ENCODE measurements around the gene RAB3C.
A peak's percentile ranks its signal among the peaks of the same experiment; 100 is the strongest.

The RAB3C gene

DNA sequence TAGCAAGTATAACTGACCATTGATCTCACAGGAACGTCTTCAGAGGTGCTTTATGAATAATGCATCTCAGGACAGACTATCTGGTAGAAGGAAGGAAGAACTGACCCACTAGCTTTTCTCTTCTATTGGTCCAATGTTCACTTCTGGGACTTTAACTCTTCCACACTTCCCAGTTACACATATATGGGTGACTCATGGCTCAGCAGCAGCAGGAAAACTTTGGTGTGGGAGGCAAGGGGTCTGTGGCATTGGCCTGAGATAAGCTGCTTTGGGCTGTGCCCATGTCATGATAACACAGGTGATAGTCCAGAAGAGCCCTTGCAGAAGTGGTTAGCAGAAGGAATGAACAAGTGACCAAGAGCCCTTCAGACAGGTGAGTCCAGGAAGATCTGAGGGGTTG lies 148.8 kb downstream of the RAB3C start:
- DNase-seq (ENCODE audit: low spot score): no peak

DNA sequence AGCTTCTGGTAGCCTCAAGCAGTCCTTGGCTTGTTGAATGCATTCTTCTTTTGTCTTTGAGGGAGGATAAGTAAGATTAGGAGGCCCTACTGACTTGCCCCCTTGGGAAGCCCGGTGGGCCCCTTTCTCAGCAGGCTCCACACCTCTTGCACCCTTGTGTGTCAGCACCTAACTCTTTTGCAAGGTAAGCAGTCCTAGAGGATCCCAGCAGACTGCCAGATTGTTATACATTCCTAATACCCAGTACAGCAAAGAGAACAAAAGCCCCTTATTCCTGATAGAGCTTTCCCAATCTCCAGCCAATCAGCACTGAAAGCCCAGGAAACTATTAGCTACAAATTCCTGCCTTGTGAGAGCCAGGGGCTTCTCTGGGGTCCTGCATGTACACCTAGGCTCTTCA lies 152.8 kb downstream of the RAB3C start:
- no peak for DNase-seq (ENCODE audit: low spot score)

DNA sequence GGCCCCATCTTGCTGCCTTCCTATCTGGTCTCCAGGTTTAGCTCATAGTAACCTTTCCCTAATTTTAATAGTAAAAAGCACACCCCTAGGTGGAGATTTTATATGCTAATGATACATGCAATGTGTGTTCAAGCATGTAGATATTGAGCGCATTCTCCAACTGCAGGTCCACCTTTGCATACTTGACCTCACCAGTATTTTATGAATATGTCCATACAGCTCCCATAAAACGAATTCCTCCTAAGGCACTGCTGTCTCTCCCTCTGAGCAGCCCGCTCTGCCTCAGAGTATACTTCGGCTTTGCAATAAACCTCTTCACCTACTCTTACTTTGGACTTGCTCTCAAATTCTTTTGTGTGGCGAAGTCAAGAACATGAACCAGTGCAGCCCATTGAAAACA lies 153.3 kb downstream of the RAB3C start:
- no peak for DNase-seq (ENCODE audit: low spot score)

DNA sequence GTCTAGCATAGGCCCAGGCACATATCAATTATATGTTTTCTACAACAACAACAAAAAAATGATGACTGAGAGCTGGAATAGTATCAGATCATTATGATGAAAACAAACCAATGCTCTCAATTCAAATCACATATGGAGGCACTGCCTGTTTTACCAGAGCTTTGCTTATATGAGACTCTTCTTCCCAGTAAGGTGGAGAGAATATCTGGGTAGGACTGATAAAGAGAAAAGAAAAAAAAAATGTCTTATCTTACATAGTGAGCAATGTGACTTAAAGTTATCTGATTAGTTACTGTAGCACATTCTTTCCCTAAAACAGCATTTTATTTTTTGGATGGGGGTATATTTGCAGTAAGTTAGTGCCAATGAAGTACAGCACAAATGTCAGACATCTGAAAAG lies 154.8 kb downstream of the RAB3C start:
- DNase-seq (ENCODE audit: low spot score): no peak

DNA sequence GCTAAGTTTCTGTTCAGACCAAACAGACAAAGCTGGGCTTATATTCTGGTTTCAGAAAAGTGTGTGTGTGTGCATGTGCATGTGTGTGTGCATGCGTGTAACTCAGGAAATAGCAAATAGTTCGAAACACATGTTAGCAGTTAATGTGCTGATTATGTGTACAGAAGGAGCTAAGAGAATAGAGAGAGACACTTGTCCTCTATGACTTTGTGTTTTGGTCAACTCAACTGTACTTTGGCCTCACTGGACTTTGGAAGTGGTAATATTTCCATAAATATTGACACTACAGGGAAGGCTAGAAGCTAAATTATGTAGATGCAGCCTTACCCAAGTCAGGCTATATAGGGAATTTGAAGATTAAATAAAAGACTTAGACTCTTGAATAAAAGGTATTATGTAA lies 155.5 kb downstream of the RAB3C start:
- DNase-seq (ENCODE audit: low spot score): no peak

DNA sequence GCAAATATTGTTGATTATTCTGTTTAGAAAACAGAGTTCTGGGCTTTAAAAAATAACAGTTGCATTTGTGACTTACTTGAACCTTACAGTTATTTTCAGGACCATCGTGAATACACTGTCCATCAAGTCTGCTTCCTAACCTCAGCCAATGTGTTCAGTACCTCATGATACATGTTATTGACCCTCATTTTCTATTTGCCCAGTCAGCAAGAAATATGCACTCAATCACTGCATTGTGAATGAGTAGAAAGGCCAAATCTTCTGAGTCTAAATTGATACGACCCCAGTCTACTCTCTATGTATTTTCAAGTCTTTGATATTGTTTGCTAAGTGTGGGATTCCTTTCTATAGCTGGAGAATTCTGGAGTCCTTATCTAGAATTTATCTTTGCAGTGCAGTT lies 156.2 kb downstream of the RAB3C start:
- DNase-seq (ENCODE audit: low spot score): no peak

DNA sequence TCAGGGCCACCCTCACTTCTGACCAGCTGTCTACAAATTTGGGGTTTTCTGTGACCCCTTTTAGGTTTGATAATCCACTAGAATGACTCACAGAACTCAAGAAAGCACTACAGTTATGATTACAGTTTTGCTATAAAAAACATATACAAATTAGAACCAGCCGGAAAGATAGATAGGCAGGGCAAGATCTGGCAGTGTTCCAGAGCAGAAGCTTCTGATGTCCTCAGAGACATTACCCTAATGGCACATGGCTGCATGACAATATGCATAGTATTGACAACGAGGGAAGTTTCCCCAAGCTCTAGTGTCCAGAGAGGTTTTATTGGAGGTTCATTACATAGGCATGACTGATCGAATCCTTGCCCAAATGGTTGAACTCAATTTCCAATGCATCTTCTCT lies 158.1 kb downstream of the RAB3C start:
- DNase-seq (ENCODE audit: low spot score): no peak

DNA sequence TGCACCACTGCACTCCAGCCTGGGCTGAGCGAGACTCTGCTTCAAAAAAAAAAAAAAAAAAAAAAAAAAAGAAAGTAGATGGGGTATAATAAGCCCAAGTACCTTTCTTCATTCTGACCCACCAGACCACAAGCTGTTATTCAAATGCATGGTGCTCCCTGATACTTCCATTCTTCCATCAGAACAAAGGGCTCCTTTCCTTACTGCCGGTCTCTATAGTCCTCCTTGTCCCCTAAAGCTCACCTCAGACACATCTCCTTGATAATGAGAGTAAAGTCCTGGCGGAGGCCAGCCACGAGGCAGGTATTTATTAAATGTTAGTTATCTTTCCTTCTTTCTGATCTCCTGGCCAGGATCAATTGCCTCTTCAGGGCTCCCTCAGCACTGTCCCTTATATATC lies 162.5 kb downstream of the RAB3C start:
- no peak for DNase-seq (ENCODE audit: low spot score)

DNA sequence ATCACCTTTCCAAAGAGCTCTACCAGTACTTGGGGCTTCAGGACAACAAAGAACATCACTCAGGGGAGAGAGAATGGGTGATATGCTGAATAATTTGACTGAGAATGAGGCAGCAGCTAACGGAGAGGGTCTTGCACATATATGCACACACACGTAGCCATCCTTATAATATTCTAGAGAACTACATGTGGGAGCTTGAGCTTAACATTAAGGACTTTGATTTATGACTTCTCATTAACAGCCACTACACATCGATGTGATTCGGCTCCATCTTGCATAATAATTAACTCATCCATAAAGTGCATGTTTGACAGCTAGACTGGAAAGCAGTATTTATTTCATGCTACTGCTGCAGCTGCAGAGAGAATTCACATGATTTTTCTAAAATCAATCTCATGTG lies 163.4 kb downstream of the RAB3C start:
- DNase-seq (ENCODE audit: low spot score): no peak

DNA sequence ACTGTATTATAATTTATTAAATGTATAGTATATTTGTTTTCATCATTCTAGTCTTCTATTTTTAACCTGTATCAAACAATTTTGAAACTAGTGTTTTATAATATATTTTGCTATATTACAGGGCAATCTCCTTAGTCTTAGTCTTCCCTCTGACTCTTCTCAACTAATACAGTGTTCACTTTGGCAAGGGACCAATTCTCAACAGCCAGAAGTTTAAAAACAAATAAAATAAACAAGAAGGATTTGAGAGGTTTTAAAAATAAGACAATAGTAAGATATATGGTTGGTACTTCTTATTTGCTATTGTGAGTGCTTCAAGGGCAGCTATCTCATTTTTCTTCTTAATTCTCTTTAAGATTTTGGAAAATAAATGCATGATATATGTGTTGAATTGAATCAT lies 167.2 kb downstream of the RAB3C start:
- no peak for DNase-seq (ENCODE audit: low spot score)

DNA sequence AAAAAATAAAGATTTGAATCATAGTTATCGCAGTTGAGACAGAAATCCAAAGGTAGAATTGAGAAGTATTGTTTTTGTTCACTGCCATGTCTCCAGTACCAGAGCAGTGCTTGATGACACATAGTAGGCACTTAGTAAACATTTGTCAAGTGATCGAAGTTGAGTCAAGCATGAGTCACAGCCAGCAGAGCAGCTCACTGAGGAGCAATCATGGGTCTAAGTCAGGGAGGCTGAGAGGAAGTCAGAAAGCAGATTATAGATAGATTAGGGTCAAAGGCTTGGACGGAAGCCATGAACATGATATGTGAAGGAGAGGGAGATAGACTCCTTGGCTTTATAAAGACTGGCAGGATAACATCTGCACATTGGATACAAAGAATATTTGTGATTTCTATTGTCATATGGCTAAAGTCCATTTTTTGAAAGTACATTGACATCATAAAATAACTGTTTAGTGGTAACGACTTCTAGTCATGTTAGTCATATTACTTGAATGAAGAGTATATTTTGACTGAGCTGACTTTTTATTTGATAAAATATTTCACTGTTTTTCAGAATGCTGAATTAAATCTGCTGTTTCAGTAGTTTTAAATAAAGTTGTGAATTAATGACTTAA lies 168.5 kb downstream of the RAB3C start:
- peak; percentile 48 for DNase-seq (ENCODE audit: low spot score)

DNA sequence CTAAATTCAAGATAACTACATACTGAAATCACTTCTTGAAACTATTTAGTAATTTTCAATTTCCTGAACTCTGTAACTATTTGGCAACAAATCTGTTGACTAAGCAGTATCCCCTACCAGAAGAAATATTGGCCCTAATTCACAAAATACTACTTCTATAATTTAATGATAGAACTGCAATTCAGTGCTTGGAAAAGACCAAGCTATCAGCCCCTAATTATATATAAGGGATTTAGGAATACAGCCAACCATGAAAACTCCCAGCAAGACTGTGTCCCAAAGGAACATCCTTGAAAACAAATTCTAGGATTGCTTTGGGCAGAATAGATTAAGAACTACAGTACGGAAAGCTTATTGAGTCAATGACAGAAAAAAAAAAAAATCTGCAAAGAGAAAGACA lies 169.2 kb downstream of the RAB3C start:
- no peak for DNase-seq (ENCODE audit: low spot score)

DNA sequence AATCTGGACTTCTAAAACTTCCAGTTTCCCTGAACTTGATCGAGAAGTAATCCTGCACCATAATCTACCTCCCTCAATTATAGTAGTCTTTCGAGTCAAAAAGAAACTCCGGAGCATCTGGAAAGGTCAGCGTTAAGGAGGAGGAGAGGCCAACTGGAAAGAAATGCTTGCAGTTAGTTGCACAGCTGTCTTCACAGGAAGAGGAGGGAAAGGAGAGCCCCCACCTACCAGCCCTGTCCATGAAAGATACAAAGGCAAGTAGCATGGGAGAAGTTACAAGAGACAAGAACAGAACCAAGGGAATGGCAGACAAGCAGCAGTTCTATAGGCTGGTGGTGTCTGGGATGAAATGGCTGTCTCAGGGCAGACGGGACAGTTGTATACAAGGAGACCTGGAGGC lies 170.6 kb downstream of the RAB3C start:
- DNase-seq (ENCODE audit: low spot score): no peak

DNA sequence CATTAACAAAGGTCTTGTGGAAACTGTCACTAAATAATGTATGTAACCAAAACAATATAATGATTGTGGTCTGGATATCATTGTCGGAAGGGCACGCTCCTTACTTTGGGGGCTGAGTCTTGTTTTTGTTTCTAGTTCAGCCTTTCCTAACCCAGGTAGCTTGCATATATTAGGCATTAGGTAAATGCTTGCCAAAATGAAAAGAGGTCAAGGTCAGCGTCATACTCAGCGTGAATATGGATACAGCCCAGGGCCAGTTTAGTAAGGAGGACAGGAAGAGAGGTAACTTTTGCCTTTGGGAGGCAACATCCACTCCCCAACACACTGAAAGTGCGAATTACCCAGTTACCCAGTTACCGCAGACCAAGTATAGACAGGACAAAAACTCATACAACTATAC lies 171.4 kb downstream of the RAB3C start:
- no peak for DNase-seq (ENCODE audit: low spot score)

DNA sequence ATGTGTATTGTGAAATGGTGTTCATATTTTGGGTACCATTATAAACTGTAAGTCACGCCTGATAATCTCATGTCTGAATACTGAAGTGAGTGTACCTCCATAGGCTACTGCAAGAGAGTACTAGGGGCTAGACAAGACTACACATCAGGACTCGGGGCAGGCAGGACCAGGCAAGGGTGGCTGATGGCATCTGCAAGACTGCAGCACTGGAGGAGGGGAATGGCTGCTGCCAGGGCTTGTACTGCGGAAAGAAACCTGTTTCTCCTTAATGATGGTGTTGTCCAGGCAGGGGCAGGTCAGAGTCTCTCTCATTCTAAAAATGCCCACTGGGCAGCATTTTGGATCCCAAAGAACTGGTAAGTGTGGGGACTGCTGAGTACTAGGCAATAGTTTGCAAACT lies 172.5 kb downstream of the RAB3C start:
- no peak for DNase-seq (ENCODE audit: low spot score)

DNA sequence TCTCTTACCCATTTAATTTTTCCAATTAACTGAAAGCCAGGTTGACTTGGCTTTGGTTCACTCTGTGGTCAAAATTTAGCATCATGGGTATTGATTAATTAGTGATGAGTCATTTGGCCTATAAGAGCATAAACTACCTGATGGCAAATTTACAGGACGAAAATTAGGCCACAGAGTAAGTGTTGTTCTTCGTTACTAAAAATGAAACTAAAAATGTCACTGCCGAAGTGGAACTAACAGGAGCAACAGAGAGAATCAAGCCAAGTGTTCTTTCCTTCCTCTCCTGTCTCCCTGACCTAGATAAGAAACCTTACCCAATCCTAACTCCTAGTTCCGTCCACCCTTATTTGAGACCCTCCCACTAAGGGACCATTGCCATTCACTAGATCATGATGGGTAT lies 176.9 kb downstream of the RAB3C start:
- peak; percentile 42 for DNase-seq (ENCODE audit: low spot score)

DNA sequence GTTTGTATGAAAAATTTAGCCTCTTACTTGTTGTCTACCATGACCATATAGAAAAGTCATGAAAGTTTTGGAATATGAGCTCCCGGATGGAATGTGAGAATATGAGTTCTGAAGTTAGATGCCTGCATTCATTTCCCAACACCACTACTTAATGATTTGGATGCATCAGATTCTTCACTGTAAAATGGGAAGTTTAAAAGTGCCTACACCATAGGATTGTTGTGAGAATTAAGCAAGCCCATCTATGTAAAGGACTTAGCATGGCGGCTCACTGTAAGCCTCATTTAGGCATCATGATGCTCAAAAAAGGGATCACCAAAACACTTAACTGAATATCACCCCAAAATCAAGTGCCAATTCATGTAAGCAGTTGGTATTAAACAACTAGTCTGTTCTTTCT lies 177.3 kb downstream of the RAB3C start:
- DNase-seq (ENCODE audit: low spot score): no peak

DNA sequence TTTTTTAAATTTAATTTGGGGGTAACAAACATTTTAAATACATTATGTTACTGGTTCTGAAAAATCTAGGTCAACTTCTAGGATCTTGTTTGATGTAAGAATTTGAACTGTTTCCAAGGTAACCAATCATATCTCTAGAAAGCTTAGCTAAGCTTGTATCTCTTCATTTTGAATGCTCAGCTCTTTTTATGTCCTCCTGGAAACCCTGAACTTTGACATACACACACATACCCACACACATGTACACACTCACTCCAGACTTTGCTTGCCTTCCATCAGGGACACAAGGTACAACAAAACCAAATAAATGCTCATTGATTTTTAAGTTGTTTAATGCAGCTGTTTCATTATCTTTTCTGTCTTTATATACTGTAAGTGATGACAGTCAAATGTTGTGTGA lies 178.5 kb downstream of the RAB3C start:
- no peak for DNase-seq (ENCODE audit: low spot score)

DNA sequence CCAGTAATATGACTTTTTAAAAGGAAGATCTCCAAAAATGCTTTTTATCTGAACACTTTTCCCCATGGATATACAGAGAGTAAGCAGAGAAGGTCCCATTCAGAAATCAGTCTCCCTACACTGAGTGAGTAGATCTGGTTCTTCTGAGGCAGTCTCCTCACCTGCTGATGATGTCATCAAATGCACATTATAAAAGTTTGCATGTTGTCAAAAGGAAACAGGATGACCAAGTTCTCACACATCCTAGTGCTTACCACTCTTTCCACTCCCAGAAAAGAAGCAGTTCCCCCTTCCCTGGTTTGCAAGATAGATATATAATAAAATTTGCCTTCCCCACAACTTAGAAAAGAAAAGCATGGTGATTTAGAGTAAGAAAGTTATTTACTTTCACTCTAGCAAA lies 180.5 kb downstream of the RAB3C start:
- no peak for DNase-seq (ENCODE audit: low spot score)

DNA sequence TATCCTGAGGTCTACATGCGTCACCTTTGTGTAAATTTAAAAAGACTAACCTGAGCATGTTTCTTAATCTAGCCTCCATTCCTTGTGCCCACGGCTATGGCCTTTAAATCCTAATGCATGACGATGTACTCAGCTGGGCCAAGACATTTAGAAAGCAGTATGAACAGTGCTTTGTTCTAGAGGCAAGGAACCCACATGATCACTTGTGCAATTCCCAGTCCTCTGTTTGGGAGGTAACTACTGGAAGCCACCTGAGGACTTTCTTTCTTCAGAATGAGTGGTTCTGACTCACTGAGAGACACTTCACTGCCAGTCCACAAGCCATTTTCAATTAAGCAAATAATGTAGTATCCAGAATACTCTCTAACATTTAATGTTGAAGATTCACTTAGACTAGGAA lies 181.3 kb downstream of the RAB3C start:
- DNase-seq (ENCODE audit: low spot score): no peak

DNA sequence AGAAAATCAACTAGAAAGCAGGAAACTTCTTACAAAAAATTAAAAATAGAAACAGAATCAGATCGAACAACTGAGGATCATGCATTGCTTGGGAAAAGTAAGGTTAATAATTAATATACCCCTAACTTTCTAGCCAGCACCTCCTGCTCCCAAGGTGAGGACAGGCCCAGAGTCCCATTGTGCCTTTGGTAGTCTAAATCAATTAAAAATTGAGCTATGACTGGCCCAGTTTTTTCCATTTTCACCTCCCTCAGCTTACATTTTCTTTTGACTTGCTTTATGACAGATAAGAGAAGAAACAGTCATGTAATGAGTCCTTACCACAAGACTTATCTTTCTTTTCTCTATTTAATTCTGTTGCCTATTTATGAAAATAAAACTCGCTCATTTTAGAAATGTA lies 182.2 kb downstream of the RAB3C start:
- no peak for DNase-seq (ENCODE audit: low spot score)

DNA sequence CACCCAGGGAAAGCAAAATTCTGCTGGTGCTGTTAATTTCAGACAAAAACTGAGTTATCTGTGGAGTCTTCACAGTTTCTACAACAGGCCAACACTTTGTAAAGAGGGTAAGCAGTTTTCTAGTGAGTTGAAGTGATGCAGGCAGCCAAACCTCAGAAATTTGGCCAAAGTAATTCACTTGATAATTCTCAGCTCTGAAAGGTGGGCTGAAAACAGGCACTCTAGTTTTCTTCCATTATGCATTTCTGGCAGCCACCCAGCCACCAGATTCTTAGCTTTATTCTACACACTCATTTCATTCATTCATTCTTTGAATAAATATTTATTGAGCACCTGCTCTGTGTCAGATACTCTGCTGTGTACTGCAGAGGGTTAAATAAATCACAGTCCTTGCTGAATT lies 184.2 kb downstream of the RAB3C start:
- DNase-seq (ENCODE audit: low spot score): no peak

DNA sequence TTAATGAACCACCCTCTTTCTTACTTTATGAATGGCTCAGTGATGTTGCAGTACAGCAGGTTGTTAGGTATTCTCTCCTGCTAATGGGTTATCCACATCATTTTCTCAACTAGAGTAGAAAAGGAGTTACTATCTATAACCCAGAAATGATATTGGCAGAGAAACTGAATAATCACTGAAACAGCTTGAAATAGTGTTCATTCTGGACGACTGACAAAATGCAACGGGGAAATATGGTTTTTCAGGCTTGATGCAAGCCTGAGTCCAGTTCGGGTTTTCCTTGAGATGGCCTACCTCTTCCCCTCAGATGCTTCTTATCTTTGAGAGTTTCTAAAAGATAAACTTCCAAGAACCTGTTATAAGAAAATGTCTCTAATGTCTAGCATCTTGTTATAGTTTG lies 187.3 kb downstream of the RAB3C start:
- DNase-seq (ENCODE audit: low spot score): no peak

DNA sequence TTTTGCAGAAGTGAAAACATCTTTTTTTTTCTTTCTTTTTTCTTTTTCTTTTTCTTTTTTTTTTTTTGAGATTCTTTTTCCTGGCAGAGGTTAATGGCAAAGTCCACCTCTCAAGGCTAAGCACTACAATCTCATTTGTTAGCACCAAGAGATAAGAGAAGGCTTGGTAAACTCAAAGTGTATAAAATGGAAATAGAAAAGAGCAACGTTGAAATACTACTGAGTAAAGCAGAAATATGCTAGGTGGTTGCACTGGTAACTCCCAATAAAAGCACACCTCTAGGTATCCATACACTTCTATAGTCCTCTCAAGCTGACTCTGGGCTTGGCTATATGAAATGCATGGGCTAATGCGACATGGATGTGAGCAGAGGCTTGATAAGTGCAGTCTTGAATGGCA lies 188.9 kb downstream of the RAB3C start:
- no peak for DNase-seq (ENCODE audit: low spot score)
